H7 (cell line): ENCODE results near the gene PIK3AP1. TPM values are rescaled to one million over a fixed set of nuclear protein-coding genes. Genes with fewer than 3 reads are reported as not detected.
A peak's percentile ranks its signal among the peaks of the same experiment; 100 is the strongest.

Experiments used
- DNase-seq: peaks from one replicate; pipeline ENCODE4 v3.0.0; 2012
- H3K27me3 ChIP-seq: 2 replicates; pipeline ENCODE4 v1.6.0; 2011; ENCODE audit warnings: mild to moderate bottlenecking, low read length; ENCODE audit not compliant: control insufficient read depth, insufficient read depth
- H3K36me3 ChIP-seq: replicated peaks from 2 replicates; pipeline ENCODE4 v1.5.1; 2011; ENCODE audit warnings: low read length; ENCODE audit not compliant: control insufficient read depth, insufficient read depth
- H3K4me3 ChIP-seq: 2 replicates; pipeline ENCODE4 v1.5.1; 2011; ENCODE audit warnings: low read depth, mild to moderate bottlenecking, control low read depth, low read length, moderate library complexity; ENCODE audit not compliant: insufficient read depth
- total RNA-seq: library from RNA; depleted of rRNA; stranded (reverse); fragments of >200 nt; shearing (Covaris generic); gene quantifications from 2 replicates; pipeline ENCODE4 v1.2.3, GENCODE V29; 2014

The PIK3AP1 gene
- total RNA-seq, 1 experiment from 2014 or later: 1.4 TPM

- DNase-seq: no peak
- Histone ChIP-seq H3K36me3 (no peaks in the 10 kb centered on the region), H3K4me3 (no peak overlapping the region), H3K27me3 (no peaks in the 10 kb centered on the region)
These were observed 123.6 kb downstream of the PIK3AP1 start for GRCh38 chr10:96596422-96597407.

- no peaks in the 10 kb centered on the region for H3K27me3 ChIP-seq
- no peak for DNase-seq
- no peaks in the 10 kb centered on the region for H3K36me3 ChIP-seq
- H3K4me3 ChIP-seq: no peak overlapping the region
These were observed 124.6 kb downstream of the PIK3AP1 start for GRCh38 chr10:96595741-96596140.

GRCh38 chr10:96591946-96592345 lies 128.4 kb downstream of the PIK3AP1 start:
- Histone ChIP-seq H3K36me3 (no peaks in the 10 kb centered on the region), H3K27me3 (no peaks in the 10 kb centered on the region), H3K4me3 (no peak overlapping the region)
- DNase-seq: no peak

- Histone ChIP-seq H3K27me3 (no peaks in the 10 kb centered on the region), H3K36me3 (no peaks in the 10 kb centered on the region), H3K4me3 (no peak overlapping the region)
- DNase-seq: no peak
These were observed 131.5 kb downstream of the PIK3AP1 start for GRCh38 chr10:96588616-96589419.

DNA sequence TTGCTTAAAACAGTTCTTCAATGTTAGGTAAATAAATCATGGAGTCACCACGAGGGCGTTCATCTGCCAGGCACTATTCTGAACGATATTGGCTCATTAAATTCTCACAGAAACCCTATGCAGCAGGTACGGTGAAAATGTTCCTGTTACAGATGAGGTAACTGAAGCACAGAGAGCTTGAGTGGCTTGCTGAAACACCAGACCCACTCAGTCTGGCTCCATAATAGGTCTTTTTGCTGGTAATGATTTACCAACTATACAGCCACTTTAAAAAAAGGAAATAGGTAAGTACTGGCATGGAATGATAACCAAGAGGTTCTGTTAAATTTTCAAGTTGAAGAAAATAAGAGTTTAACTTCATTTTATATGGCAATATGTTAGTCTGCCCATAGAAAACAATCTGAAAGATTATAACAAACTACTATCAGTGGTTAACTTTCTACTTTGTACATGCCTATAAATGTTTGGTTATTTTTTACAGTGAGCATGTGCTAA lies 132.2 kb downstream of the PIK3AP1 start:
- DNase-seq: no peak
- no peaks in the 10 kb centered on the region for H3K27me3 ChIP-seq
- H3K36me3 ChIP-seq: no peaks in the 10 kb centered on the region
- H3K4me3 ChIP-seq: no peak overlapping the region

DNA sequence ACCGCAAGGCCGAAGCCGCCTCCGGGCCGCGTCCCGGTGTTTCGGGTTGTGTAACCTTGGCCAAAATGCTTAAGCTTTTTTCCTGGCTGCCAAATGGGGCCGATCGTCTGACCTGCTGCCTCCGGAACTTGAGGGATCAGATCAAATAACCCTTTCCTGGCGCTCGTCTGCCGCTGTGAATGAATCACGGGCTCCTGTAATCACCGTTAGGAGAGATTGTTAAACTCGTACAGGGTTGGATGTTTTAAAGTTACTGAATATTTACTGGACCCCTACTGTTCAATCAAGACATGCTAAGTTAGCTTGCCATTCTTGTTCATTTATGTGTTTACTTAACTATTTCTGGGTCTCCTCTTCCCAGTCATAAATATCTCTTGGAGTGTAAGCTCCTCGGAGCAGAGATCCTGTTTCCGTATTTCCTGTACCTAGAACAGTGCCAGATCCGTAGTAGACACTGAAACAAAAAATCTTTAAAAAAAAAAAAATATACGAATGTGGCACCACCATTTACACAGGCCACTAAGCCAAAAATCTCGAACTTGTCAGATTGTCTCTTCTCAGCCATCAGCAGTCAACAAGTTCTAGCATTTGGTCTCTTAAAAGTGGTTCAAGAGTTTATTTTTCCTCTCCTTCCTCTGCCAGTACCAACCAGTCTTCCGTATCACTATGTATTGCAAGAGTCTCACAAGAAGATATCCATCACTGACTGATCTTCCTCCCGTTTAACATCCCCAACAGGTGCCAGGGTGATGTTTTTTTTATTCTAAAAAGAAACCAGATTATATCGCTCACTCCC lies 132.9 kb downstream of the PIK3AP1 start:
- no peak for DNase-seq
- Histone ChIP-seq H3K4me3 (peak overlapping the region; percentile 78), H3K27me3 (no peaks in the 10 kb centered on the region), H3K36me3 (no peaks in the 10 kb centered on the region)

GRCh38 chr10:96586419-96587263 lies 133.7 kb downstream of the PIK3AP1 start, which contains the start of gene TM9SF3:
TM9SF3 (minus strand) TSS chr10:96587012; CDS start chr10:96586835, 177 bp downstream.
- Histone ChIP-seq H3K27me3 (no peaks in the 10 kb centered on the region), H3K4me3 (peak within 1 kb of the TSS; percentile 78), H3K36me3 (no peaks in the 10 kb centered on the region)
- DNase-seq: peak; percentile 94

GRCh38 chr10:96585736-96586418 lies 134.4 kb downstream of the PIK3AP1 start:
- no peaks in the 10 kb centered on the region for H3K36me3 ChIP-seq
- H3K27me3 ChIP-seq: no peaks in the 10 kb centered on the region
- peak overlapping the region; percentile 78 for H3K4me3 ChIP-seq
- DNase-seq: no peak

DNA sequence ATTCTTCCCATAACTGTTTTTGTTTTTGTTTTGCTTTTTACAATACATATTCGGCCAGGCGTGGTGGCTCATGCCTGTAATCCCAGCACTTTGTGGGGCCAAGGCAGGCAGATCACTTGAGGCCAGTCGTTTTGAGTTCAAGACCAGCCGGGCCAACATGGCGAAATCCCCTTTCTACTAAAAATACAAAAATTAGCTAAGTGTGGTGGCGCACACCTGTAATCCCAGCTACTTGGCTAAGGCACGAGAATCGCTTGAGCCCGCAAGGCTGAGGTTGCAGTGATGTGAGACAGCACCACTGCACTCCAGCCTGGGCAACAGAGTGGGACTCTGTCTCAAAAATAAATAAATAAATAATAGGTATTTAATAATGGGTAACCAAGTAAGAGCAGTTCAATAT lies 135.8 kb downstream of the PIK3AP1 start:
- no peak for DNase-seq
- Histone ChIP-seq H3K36me3 (no peaks in the 10 kb centered on the region), H3K27me3 (no peaks in the 10 kb centered on the region), H3K4me3 (no peak overlapping the region)

DNA sequence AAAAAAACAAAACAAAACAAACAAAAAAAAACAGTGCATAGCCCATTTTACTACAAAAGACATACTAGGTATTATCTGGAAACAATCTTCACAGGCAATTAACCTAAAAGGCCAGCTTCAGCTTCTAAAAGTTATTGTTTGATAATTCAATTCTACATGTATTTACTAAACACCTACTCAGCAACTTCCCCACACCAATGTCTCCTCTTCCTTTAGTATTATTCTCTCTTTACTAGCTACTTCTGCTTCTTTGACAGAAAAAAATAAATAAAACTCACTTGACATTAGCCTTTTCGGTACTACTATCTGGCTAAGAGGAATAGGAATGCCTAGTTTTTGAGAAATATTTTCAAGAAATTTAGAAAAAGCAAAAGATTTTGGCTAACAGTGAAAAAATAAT lies 136.3 kb downstream of the PIK3AP1 start:
- no peak for DNase-seq
- H3K4me3 ChIP-seq: no peak overlapping the region

GRCh38 chr10:96579133-96579532 lies 141.2 kb downstream of the PIK3AP1 start:
- H3K27me3 ChIP-seq: no peaks in the 10 kb centered on the region
- H3K4me3 ChIP-seq: no peak overlapping the region
- no peak for DNase-seq
- no peaks in the 10 kb centered on the region; the same call in 1 of the 2 replicates for H3K36me3 ChIP-seq

More for the DNA sequence above, 136.3 kb downstream of the PIK3AP1 start:
- Histone ChIP-seq H3K27me3 (no peaks in the 10 kb centered on the region), H3K36me3 (no peaks in the 10 kb centered on the region)

- DNase-seq: no peak
- H3K4me3 ChIP-seq: no peak overlapping the region
- no peaks in the 10 kb centered on the region; the same call in 1 of the 2 replicates for H3K36me3 ChIP-seq
- no peaks in the 10 kb centered on the region for H3K27me3 ChIP-seq
These were observed 141.7 kb downstream of the PIK3AP1 start for GRCh38 chr10:96578633-96579032.

DNA sequence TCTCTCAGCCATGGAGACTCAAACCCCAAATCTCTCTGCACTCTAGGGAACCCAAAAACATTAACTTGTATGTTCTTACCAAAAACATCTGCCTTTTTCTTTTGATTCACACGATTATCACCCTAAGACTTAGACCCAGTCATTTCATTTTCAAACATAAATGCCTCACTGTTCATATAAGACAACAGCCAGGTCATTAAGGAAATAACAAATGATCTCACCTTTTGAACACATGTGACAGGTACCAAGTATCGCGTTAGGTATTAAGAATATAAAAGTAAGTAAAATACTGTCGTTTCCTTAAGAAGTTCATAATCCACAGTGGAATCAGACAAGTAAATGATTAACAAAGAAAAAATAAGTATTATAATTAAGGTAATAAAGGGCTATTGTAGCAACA lies 142.3 kb downstream of the PIK3AP1 start:
- no peaks in the 10 kb centered on the region; the same call in 1 of the 2 replicates for H3K36me3 ChIP-seq
- DNase-seq: no peak
- no peaks in the 10 kb centered on the region for H3K27me3 ChIP-seq
- H3K4me3 ChIP-seq: no peak overlapping the region
